ENCODE measurements around the gene MRTFA. TPM values are rescaled to one million over a fixed set of nuclear protein-coding genes. Genes with fewer than 3 reads are reported as not detected.

MRTFA gene
- total RNA-seq, 2 experiments from 2014 or later: 55.3 to 58.9 TPM

GRCh38 chr22:40417881-40418280 is 218.6 kb downstream of the MRTFA start:
- Mint-ChIP-seq H3K36me3 (ENCODE audit: low read depth) (peaks cover 78% of the 10 kb centered on the region), H3K27me3 (no peaks in the 10 kb centered on the region), H3K9me3 (no peaks in the 10 kb centered on the region), H3K4me3 (no peak overlapping the region), H3K27ac (peak overlapping the region; percentile 49), H3K4me1 (ENCODE audit: low read depth) (peaks cover 41% of the 10 kb centered on the region)
- H3K27ac ChIP-seq (ENCODE audit: low read depth in 1 of 2, low read length in 2 of 2): peak overlapping the region in 1 of 2 donors; percentile 43
- no peak for ATAC-seq (ENCODE audit: poor library complexity)
- ChIA-PET CTCF (no interaction called here), POLR2A (interaction anchor here (1.6 kb wide), 1 partner anchor 33 kb away, joined by 6 read pairs; no protein-coding TSS in a partner anchor)
- H3K4me3 ChIP-seq (ENCODE audit: low read length): no peak overlapping the region
- no peak for DNase-seq
- intact Hi-C loops (cut with DNase I, micrococcal nuclease): no loop called here
- peaks cover 75% of the 10 kb centered on the region for H3K36me3 ChIP-seq (ENCODE audit: insufficient read depth, low read length)
- no peak for TF ChIP-seq CTCF (IDR thresholded peaks at IDR 0.05)
- H3K27me3 ChIP-seq (ENCODE audit: control insufficient read depth in 1 of 2, insufficient read depth in 2 of 2, low read length in 2 of 2): no peaks in the 10 kb centered on the region
- no peaks in the 10 kb centered on the region for H3K9me3 ChIP-seq (ENCODE audit: control insufficient read depth in 1 of 2, insufficient read depth in 1 of 2, low read length in 2 of 2)
- peaks cover 36% of the 10 kb centered on the region for H3K4me1 ChIP-seq (ENCODE audit: insufficient read depth, low read length)

GRCh38 chr22:40417041-40417440 is 219.5 kb downstream of the MRTFA start:
- POLR2A ChIA-PET: interaction anchor here (1.6 kb wide), 1 partner anchor 32 kb away, joined by 6 read pairs; no protein-coding TSS in a partner anchor
- no peak overlapping the region for H3K4me3 ChIP-seq (ENCODE audit: low read length)

GRCh38 chr22:40416636-40417035 is 219.9 kb downstream of the MRTFA start:
- DNase-seq (no peak), ATAC-seq (ENCODE audit: poor library complexity) (no peak)
- ChIA-PET CTCF (interaction anchor here (0.5 kb wide), 2 partner anchors 141 to 366 kb away, joined by 3 read pairs; no protein-coding TSS in a partner anchor), POLR2A (no interaction called here)
- H3K27ac Mint-ChIP-seq: peak overlapping the region; percentile 91
- peaks cover 37% of the 10 kb centered on the region for H3K4me1 Mint-ChIP-seq (ENCODE audit: low read depth)
- Histone ChIP-seq H3K27ac (ENCODE audit: low read depth in 1 of 2, low read length in 2 of 2) (no peak overlapping the region), H3K27me3 (ENCODE audit: control insufficient read depth in 1 of 2, insufficient read depth in 2 of 2, low read length in 2 of 2) (no peaks in the 10 kb centered on the region), H3K9me3 (ENCODE audit: control insufficient read depth in 1 of 2, insufficient read depth in 1 of 2, low read length in 2 of 2) (no peaks in the 10 kb centered on the region), H3K36me3 (ENCODE audit: insufficient read depth, low read length) (peaks cover 68% of the 10 kb centered on the region), H3K4me3 (ENCODE audit: low read length) (no peak overlapping the region), H3K4me1 (ENCODE audit: insufficient read depth, low read length) (peaks cover 32% of the 10 kb centered on the region)
- H3K27me3 Mint-ChIP-seq: no peaks in the 10 kb centered on the region
- H3K36me3 Mint-ChIP-seq (ENCODE audit: low read depth): peaks cover 77% of the 10 kb centered on the region
- no peaks in the 10 kb centered on the region for H3K9me3 Mint-ChIP-seq
- TF ChIP-seq CTCF (IDR thresholded peaks at IDR 0.05): no peak
- intact Hi-C loops (cut with DNase I, micrococcal nuclease): no loop called here
- H3K4me3 Mint-ChIP-seq: no peak overlapping the region

More at GRCh38 chr22:40417041-40417440, 219.5 kb downstream of the MRTFA start:
- DNase-seq (no peak), ATAC-seq (ENCODE audit: poor library complexity) (no peak)
- H3K36me3 Mint-ChIP-seq (ENCODE audit: low read depth): peaks cover 77% of the 10 kb centered on the region
- no peaks in the 10 kb centered on the region for H3K27me3 Mint-ChIP-seq
- H3K36me3 ChIP-seq (ENCODE audit: insufficient read depth, low read length): peaks cover 68% of the 10 kb centered on the region
- CTCF ChIA-PET: interaction anchor here (0.5 kb wide), 1 partner anchor 367 kb away, joined by 3 read pairs; no protein-coding TSS in a partner anchor
- no peak overlapping the region for H3K27ac ChIP-seq (ENCODE audit: low read depth in 1 of 2, low read length in 2 of 2)
- no peak overlapping the region for H3K4me3 Mint-ChIP-seq
- H3K27me3 ChIP-seq (ENCODE audit: control insufficient read depth in 1 of 2, insufficient read depth in 2 of 2, low read length in 2 of 2): no peaks in the 10 kb centered on the region
- H3K4me1 ChIP-seq (ENCODE audit: insufficient read depth, low read length): peaks cover 32% of the 10 kb centered on the region
- H3K9me3 ChIP-seq (ENCODE audit: control insufficient read depth in 1 of 2, insufficient read depth in 1 of 2, low read length in 2 of 2): no peaks in the 10 kb centered on the region
- intact Hi-C loops (cut with DNase I, micrococcal nuclease): no loop called here
- H3K4me1 Mint-ChIP-seq (ENCODE audit: low read depth): peaks cover 41% of the 10 kb centered on the region
- no peak for TF ChIP-seq CTCF (IDR thresholded peaks at IDR 0.05)
- H3K27ac Mint-ChIP-seq: peak overlapping the region; percentile 91
- H3K9me3 Mint-ChIP-seq: no peaks in the 10 kb centered on the region

Data from CD4-positive, alpha-beta T cell (primary cell).